HepG2 (cell line): ENCODE measurements around the gene FAM120B. TPM values are rescaled to one million over a fixed set of nuclear protein-coding genes. Genes with fewer than 3 reads are reported as not detected.

Experiments used
- ATAC-seq: fragments of 200-7000 bp; cut with Tn5 transposase; 3 replicates; pipeline ENCODE4 v1.9.1; 2020; ENCODE audit warnings: mild to moderate bottlenecking, moderate library complexity
- BruUV-seq: library from RNA; stranded (reverse); fragments of 400-500 nt; replicated peaks from 2 replicates; lab custom pipeline; 2021; lab: Mats Ljungman, UMichigan
- CTCF ChIA-PET: fragments of 300-600 bp; formaldehyde crosslinking; extraction: SDS; loops from one replicate; lab custom pipeline; 2021; ENCODE audit warnings: low total read pairs, inconsistent platforms, low intra/inter-chr PET ratio; lab: Yijun Ruan, JAX
- POLR2A ChIA-PET: fragments of 350-600 bp; sonication (Branson Sonifier 250); formaldehyde crosslinking; loops from one replicate; lab custom pipeline; 2020; ENCODE audit warnings: antibody characterized with exemption, inconsistent platforms; lab: Yijun Ruan, JAX
- DNase-seq: peaks from one replicate; pipeline ENCODE4 v3.0.0-alpha.2; 2015; ENCODE audit warnings: low spot score
- FAIRE-seq: peaks from 3 replicates; lab custom pipeline; 2011; peaks lifted over from hg19 to GRCh38; lab: Jason Lieb, UNC
- H2AFZ ChIP-seq: one replicate; pipeline ENCODE4 v1.6.1; 2011; ENCODE audit warnings: low read length, inconsistent platforms
- H3K27ac ChIP-seq: fragments of 300-600 bp; 3 replicates; pipeline ENCODE4 v1.8.0; 2011; ENCODE audit warnings: mixed run types, mild to moderate bottlenecking, mixed read lengths, low read length, inconsistent platforms; ENCODE audit not compliant: insufficient read depth; ENCODE audit errors: extremely low read length
- H3K27me3 ChIP-seq, 2 experiments: fragments of 200-600 bp in 1 of 2; 2 replicates in 1 of 2; 3 replicates in 1 of 2; pipeline versions ENCODE4 v1.6.0 to v1.8.0; 2011; ENCODE audit warnings: low read length in 2 of 2, mild to moderate bottlenecking in 2 of 2, moderate library complexity in 2 of 2, inconsistent platforms in 1 of 2; ENCODE audit not compliant: insufficient read depth in 2 of 2, control insufficient read depth in 1 of 2
- H3K36me3 ChIP-seq, 2 experiments: fragments of 200-600 bp in 1 of 2; replicated peaks in 1 of 2; 2 replicates in 1 of 2; 3 replicates in 1 of 2; pipeline versions ENCODE4 v1.5.1 to v1.8.0; 2011; ENCODE audit warnings: low read length in 2 of 2, inconsistent platforms in 1 of 2; ENCODE audit not compliant: insufficient read depth in 2 of 2, control insufficient read depth in 1 of 2
- H3K4me1 ChIP-seq: 2 replicates; pipeline ENCODE4 v1.5.1; 2012; ENCODE audit warnings: low read length, inconsistent platforms; ENCODE audit not compliant: insufficient read depth
- H3K4me2 ChIP-seq: 2 replicates; pipeline ENCODE4 v1.6.0; 2011; ENCODE audit warnings: low read depth, low read length, inconsistent platforms
- H3K4me3 ChIP-seq, 3 experiments: fragments of 200-600 bp in 1 of 3; sonication (generic), shearing (Covaris generic) in 1 of 3; replicated peaks in 1 of 3; 2 replicates each; pipeline ENCODE4 v1.5.1; 2011 to 2016; ENCODE audit warnings: low read length in 3 of 3, inconsistent platforms in 2 of 3, low read depth in 2 of 3, mild to moderate bottlenecking in 2 of 3, control low read depth in 1 of 3, mixed read lengths in 1 of 3; ENCODE audit not compliant: insufficient read depth in 1 of 3
- H3K79me2 ChIP-seq: one replicate; pipeline ENCODE4 v1.6.1; 2011; ENCODE audit warnings: low read length, inconsistent platforms; ENCODE audit not compliant: insufficient read depth
- H3K9ac ChIP-seq: 2 replicates; pipeline ENCODE4 v1.6.0; 2011; ENCODE audit warnings: mild to moderate bottlenecking, low read depth, low read length, inconsistent platforms; ENCODE audit not compliant: insufficient read depth
- H3K9me3 ChIP-seq: 2 replicates; pipeline ENCODE4 v1.5.1; 2012; ENCODE audit warnings: mild to moderate bottlenecking, low read length
- H4K20me1 ChIP-seq: 2 replicates; pipeline ENCODE4 v1.6.0; 2011; ENCODE audit warnings: inconsistent platforms, mild to moderate bottlenecking, low read length, moderate library complexity; ENCODE audit not compliant: insufficient read depth
- ASH2L ChIP-seq: fragments of 300-600, 200-600 bp; sonication (generic); IDR thresholded peaks from 2 replicates; pipeline ENCODE4 v1.7.0; 2017; ENCODE audit warnings: low read depth, mild to moderate bottlenecking, moderate library complexity, mixed read lengths, low read length; ENCODE audit not compliant: insufficient read length
- FOXK1 ChIP-seq: sonication (generic); formaldehyde crosslinking; IDR thresholded peaks from 2 replicates; pipeline ENCODE4 v1.4.0; 2020; ENCODE audit warnings: low read depth, missing genetic modification reagents, borderline replicate concordance
- GTF2F1 ChIP-seq: fragments of 150-350 bp; IDR thresholded peaks from 2 replicates; pipeline ENCODE4 v1.6.1; 2014; ENCODE audit warnings: low read length
- MBD4 ChIP-seq: IDR thresholded peaks from 2 replicates; pipeline ENCODE4 v1.6.1; 2012; ENCODE audit warnings: low read length, inconsistent platforms, borderline replicate concordance
- MIER3 ChIP-seq: IDR thresholded peaks from 2 replicates; pipeline ENCODE4 v1.6.1; 2016; ENCODE audit warnings: missing compliant biosample characterization, borderline replicate concordance
- MTF2 ChIP-seq: sonication (generic); formaldehyde crosslinking; IDR thresholded peaks from 2 replicates; pipeline ENCODE4 v1.5.0; 2020; ENCODE audit warnings: missing genetic modification reagents, borderline replicate concordance
- NBN ChIP-seq: fragments of 450-650 bp; conservative IDR thresholded peaks from 2 replicates; pipeline ENCODE4 v1.6.1; 2017
- PAX8 ChIP-seq: sonication (generic); formaldehyde crosslinking; IDR thresholded peaks from 2 replicates; pipeline ENCODE4 v1.8.0; 2022; ENCODE audit warnings: mild to moderate bottlenecking, missing genetic modification reagents, borderline replicate concordance
- PRPF4 ChIP-seq: fragments of 200-400 bp; formaldehyde crosslinking; IDR thresholded peaks from 2 replicates; pipeline ENCODE4 v1.6.1; 2016; ENCODE audit warnings: low read length, low read depth; ENCODE audit not compliant: poor library complexity, severe bottlenecking
- SMARCE1 ChIP-seq: fragments of 450-650 bp; IDR thresholded peaks from 2 replicates; pipeline ENCODE4 v1.6.1; 2017; ENCODE audit warnings: borderline replicate concordance
- SP2 ChIP-seq: sonication (generic); formaldehyde crosslinking; IDR thresholded peaks from 2 replicates; pipeline ENCODE4 v1.5.1; 2020; ENCODE audit warnings: mild to moderate bottlenecking, missing genetic modification reagents
- TAF15 ChIP-seq: fragments of 200-400 bp; formaldehyde crosslinking; IDR thresholded peaks from one replicate; pipeline ENCODE4 v1.6.1; 2018; ENCODE audit warnings: mild to moderate bottlenecking, low read depth, low read length; ENCODE audit not compliant: poor library complexity, severe bottlenecking
- ZFYVE20 ChIP-seq: sonication (generic); formaldehyde crosslinking; IDR thresholded peaks from 2 replicates; pipeline ENCODE4 v1.8.0; 2023; ENCODE audit warnings: low read depth, mild to moderate bottlenecking, moderate library complexity, missing genetic modification reagents, borderline replicate concordance
- ZNF543 ChIP-seq: sonication (generic); formaldehyde crosslinking; IDR thresholded peaks from 2 replicates; pipeline ENCODE4 v1.4.0; 2020; ENCODE audit warnings: mild to moderate bottlenecking, missing genetic modification reagents
- ZNF883 ChIP-seq: sonication (generic); formaldehyde crosslinking; IDR thresholded peaks from 2 replicates; pipeline ENCODE4 v1.5.1; 2020; ENCODE audit warnings: mild to moderate bottlenecking, missing genetic modification reagents; ENCODE audit errors: not compliant biosample characterization
- WGBS: methylation state at CpG from one replicate; pipeline ENCODE4 v1.1.6; 2017; ENCODE audit warnings: low lambda C conversion rate; 5-methylcytosine and 5-hydroxymethylcytosine counted together
- in situ Hi-C: cut with HindIII; loops from 2 replicates; pipeline ENCODE4 v1.10.0; 2017; ENCODE audit warnings: low pct_unique_long_range_greater_than_20kb; ENCODE audit not compliant: extremely low pct_ligation_motif_present
- intact Hi-C: fragments of 100-400 bp; cut with micrococcal nuclease; formaldehyde crosslinking; loops from one replicate; pipeline ENCODE4 v1.10.0; 2022; ENCODE audit not compliant: unreplicated experiment
- polyA plus RNA-seq, 8 experiments: library from polyadenylated mRNA; depleted of rRNA in 3 of 8; stranded (reverse) in 7 of 8; unstranded in 1 of 8; fragments of >200 nt; fragmentation: Illumina TruSeq in 4 of 8; extraction: Trizol in 4 of 8; gene quantifications; 2 replicates each; pipeline versions ENCODE4 v1.2.1 to v1.2.3, GENCODE V29; 2011 to 2016; ENCODE audit warnings: low read depth in 4 of 8, missing spikeins in 1 of 8, mixed read lengths in 1 of 8; ENCODE audit not compliant: insufficient read depth in 1 of 8
- total RNA-seq, 5 experiments: library from RNA; depleted of rRNA; stranded (reverse); fragments of >200 nt; fragmentation: Illumina TruSeq; extraction: Trizol; gene quantifications; 2 replicates each; pipeline ENCODE4 v1.2.3, GENCODE V29; 2016; ENCODE audit warnings: low read depth in 1 of 5
- TF ChIP-seq, protein P1 (sequence below): sonication (generic); formaldehyde crosslinking; IDR thresholded peaks from 2 replicates; pipeline ENCODE4 v1.9.0; 2022; ENCODE audit warnings: missing genetic modification reagents, mild to moderate bottlenecking, borderline replicate concordance
- TF ChIP-seq, protein P2 (sequence below): sonication (generic); formaldehyde crosslinking; IDR thresholded peaks from 2 replicates; pipeline ENCODE4 v1.5.1; 2020; ENCODE audit warnings: missing genetic modification reagents, mild to moderate bottlenecking, borderline replicate concordance

FAM120B gene
- total and polyA plus RNA-seq, 2 of the 13 experiments (the other 11 are each of a cell fraction or from before 2014, with no cell fraction given) = 9.2 to 10.7 TPM

DNA sequence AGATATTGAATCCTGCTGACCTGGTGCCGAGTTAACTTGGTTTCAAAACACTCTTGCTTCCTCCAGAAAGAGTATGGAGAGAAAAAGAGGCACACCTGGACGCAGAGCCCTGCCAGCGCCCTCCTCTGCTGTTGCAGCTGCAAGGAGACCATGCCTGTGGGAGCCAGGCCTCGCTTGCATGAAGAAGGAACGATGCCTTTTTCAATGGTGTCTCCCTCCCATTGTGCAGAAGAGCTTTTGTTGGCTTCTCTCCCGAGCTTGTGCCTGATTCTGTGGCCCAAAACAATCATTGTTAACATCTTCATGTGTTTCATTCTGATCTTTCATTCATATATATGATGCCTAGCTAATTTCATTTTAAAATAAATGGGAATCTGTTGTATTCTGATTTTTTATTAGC lies 98.1 kb downstream of the FAM120B start:
- peaks cover 10 to 47% of the 10 kb centered on the region in 2 experiments; a peak in 3 of 5 replicates for H3K36me3 ChIP-seq
- DNase-seq (no peak), FAIRE-seq (no peak), ATAC-seq (no peak)
- no peak overlapping the region for H3K27ac ChIP-seq
- no peak overlapping the region for H3K9ac ChIP-seq
- H3K4me2 ChIP-seq = no peak overlapping the region
- H3K9me3 ChIP-seq = no peaks in the 10 kb centered on the region
- H3K79me2 ChIP-seq = no peaks in the 10 kb centered on the region
- no peak overlapping the region for H2AFZ ChIP-seq
- no peaks in the 10 kb centered on the region for H3K4me1 ChIP-seq
- H3K4me3 ChIP-seq = no peak overlapping the region
- CTCF ChIA-PET = no interaction called here
- H4K20me1 ChIP-seq = no peaks in the 10 kb centered on the region
- 95% methylated on average over 6 of the region's 6 CpGs for WGBS
- H3K27me3 ChIP-seq = no peaks in the 10 kb centered on the region
- intact Hi-C loops (no loop called here), in situ Hi-C loops (no loop called here)
- POLR2A ChIA-PET = no interaction called here
- BruUV-seq = no TSS peak
- no peak for TF ChIP-seq GTF2F1
- TF ChIP-seq ZNF883 (CRISPR knock-in tag) = no peak
- TF ChIP-seq, protein P1, sequence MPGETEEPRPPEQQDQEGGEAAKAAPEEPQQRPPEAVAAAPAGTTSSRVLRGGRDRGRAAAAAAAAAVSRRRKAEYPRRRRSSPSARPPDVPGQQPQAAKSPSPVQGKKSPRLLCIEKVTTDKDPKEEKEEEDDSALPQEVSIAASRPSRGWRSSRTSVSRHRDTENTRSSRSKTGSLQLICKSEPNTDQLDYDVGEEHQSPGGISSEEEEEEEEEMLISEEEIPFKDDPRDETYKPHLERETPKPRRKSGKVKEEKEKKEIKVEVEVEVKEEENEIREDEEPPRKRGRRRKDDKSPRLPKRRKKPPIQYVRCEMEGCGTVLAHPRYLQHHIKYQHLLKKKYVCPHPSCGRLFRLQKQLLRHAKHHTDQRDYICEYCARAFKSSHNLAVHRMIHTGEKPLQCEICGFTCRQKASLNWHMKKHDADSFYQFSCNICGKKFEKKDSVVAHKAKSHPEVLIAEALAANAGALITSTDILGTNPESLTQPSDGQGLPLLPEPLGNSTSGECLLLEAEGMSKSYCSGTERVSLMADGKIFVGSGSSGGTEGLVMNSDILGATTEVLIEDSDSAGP (CRISPR knock-in tag) = no peak
- no peak for TF ChIP-seq ZFYVE20 (CRISPR knock-in tag)
- TF ChIP-seq MIER3 (CRISPR knock-in tag) = no peak
- no peak for TF ChIP-seq SP2 (CRISPR knock-in tag)

DNA sequence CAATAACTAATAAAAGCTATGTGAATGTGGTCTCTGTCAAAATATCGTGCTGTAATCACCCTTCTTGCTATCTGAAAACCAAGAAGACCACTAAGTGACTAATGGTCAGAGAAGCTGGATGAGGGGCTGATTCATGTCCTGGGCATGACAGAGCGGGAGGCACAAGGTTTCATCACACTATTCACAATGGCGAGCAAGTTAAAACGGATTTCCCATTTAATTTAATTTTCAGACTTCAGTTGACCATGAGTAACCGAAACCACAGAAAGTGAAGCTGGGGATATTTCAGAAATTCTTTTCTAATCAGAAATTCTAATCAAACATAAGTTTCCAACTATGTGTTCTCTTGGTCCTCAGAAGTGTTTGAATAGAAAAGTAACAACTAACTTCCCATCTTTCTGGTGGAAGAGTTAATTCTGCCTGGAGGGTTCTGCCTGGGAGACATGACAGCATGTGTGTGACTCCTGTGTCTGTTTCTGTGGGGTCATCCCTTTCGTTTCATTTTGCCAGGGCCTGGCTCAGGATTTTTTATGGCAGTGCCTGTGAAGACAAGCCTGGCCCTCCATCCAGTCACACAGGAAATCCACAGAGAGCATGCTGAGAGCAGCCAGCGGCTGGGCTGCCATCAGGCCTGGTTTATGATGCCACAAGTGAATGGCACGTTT lies 98.9 kb downstream of the FAM120B start:
- H3K27ac ChIP-seq = no peak overlapping the region
- POLR2A ChIA-PET = no interaction called here
- FAIRE-seq = no peak
- TF ChIP-seq MTF2 (CRISPR knock-in tag) (no peak), PAX8 (CRISPR knock-in tag) (no peak), ASH2L (no peak), ZNF543 (CRISPR knock-in tag) (no peak), TAF15 (no peak), MBD4 (no peak), FOXK1 (CRISPR knock-in tag) (no peak), NBN (no peak), PRPF4 (no peak), SMARCE1 (no peak)
- TF ChIP-seq, protein P2, sequence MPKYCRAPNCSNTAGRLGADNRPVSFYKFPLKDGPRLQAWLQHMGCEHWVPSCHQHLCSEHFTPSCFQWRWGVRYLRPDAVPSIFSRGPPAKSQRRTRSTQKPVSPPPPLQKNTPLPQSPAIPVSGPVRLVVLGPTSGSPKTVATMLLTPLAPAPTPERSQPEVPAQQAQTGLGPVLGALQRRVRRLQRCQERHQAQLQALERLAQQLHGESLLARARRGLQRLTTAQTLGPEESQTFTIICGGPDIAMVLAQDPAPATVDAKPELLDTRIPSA (CRISPR knock-in tag) = no peak

More for the DNA sequence above, 98.9 kb downstream of the FAM120B start:
- no peak overlapping the region for H2AFZ ChIP-seq
- H3K4me2 ChIP-seq = no peak overlapping the region
- no peaks in the 10 kb centered on the region for H3K9me3 ChIP-seq
- H3K79me2 ChIP-seq = no peaks in the 10 kb centered on the region
- 96% methylated on average over 8 of the region's 8 CpGs for WGBS
- H3K9ac ChIP-seq = no peak overlapping the region
- H3K4me3 ChIP-seq = no peak overlapping the region
- intact Hi-C loops = no loop called here
- no peaks in the 10 kb centered on the region for H4K20me1 ChIP-seq
- H3K27me3 ChIP-seq = no peaks in the 10 kb centered on the region
- no TSS peak for BruUV-seq
- in situ Hi-C loops = no loop called here
- peaks cover 8 to 44% of the 10 kb centered on the region in 2 experiments; a peak in 3 of 5 replicates for H3K36me3 ChIP-seq
- no peak for ATAC-seq
- CTCF ChIA-PET = no interaction called here
- H3K4me1 ChIP-seq = no peaks in the 10 kb centered on the region
- DNase-seq = no peak
